GM10266 (cell line): ENCODE results near the gene EEF1G.

Source experiments
- DNase-seq: peaks from one replicate; pipeline ENCODE4 v3.0.0; 2012; ENCODE audit errors: extremely low spot score
- TF ChIP-seq, protein P1 (sequence below): IDR thresholded peaks from 2 replicates; pipeline ENCODE4 v1.5.1; 2012; ENCODE audit warnings: mild to moderate bottlenecking, low read depth; ENCODE audit not compliant: control insufficient read depth, insufficient read depth; ENCODE audit errors: missing control alignments

The EEF1G gene

DNA sequence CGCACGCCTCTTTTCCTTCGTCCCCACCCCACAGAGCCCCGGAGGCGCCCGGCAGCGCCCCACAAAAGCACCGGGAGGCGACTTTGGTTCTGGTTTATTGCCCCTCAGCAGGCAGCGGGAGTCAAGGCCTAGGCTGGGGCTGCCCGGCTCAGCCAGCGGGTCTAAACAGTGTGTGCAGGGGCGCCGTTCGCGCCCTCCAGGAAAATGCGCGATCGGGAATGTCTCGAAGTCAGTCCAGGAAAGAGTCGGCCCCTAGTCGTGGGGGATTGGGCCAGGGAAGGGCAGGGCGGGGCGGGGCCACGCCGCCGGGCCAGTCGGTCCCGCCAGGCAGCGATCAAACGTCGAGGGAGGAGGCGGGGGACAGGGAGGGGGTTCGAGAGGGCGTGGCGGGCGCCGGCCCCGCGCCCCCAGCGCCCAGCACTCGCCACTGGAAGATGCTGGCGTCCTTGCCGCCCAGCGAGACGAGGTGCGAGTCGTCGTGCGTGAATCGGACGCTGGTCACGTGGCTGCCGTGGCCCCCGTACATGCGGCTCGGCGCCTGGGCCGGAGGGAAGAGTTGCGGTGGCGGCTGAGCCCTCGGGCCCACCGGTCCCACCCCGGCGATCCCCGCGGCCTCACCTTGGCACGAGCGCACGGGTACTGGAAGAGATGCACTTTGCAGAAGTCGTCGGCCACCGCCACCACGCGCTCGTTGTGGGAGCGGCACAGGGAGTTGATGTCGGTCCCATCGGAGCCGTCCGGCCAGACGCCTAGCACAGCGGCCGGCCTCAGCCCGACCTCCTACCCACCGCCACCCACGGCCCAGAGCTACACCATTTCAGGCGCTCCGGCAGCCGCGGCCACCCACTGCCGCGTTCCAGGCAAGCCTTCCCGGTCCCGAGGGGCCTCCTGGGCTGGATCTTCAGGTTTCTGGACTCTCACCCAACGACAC lies 28.7 kb upstream of the EEF1G start:
- DNase-seq: no peak
- TF ChIP-seq, protein P1, sequence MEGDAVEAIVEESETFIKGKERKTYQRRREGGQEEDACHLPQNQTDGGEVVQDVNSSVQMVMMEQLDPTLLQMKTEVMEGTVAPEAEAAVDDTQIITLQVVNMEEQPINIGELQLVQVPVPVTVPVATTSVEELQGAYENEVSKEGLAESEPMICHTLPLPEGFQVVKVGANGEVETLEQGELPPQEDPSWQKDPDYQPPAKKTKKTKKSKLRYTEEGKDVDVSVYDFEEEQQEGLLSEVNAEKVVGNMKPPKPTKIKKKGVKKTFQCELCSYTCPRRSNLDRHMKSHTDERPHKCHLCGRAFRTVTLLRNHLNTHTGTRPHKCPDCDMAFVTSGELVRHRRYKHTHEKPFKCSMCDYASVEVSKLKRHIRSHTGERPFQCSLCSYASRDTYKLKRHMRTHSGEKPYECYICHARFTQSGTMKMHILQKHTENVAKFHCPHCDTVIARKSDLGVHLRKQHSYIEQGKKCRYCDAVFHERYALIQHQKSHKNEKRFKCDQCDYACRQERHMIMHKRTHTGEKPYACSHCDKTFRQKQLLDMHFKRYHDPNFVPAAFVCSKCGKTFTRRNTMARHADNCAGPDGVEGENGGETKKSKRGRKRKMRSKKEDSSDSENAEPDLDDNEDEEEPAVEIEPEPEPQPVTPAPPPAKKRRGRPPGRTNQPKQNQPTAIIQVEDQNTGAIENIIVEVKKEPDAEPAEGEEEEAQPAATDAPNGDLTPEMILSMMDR: no peak

DNA sequence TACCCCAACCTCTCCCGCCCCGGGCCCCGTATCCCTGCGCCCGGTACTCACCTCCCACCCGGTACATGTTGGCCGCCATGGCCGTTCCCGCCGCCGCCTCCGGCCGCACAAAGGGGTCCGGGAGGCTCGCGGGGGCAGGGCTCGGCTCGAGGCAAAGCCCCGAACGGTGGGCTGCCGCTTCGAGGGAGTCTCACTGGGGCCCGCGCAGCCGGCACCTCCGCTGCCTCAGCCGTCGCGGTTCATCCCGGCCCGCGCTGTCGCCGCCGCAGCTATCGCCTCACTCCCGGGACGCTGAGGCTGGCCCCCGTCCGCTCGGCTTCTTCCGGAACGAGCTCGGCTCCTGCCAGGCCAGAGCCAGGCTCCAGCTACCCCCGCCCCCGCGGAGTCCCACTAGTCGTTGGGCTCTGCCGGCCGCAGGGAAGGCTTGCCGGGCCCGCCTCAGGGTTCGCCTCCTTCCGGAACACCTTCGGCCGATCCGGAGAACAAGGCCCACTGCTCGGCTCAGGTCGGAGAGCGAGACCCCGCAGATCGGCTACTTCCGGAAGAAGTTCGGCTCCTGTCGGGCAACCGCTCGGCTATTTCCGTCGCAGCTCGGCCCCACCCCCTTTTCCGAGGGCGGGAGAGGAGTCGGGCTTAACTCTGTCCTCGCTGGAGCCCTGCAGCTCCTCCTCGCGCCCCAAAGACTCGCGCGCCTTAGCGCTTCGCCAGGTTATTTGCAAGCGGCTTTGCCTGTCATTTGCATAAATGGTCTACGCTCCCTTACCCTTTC lies 27.9 kb upstream of the EEF1G start, which contains the start of gene MTA2:
MTA2 (minus strand) TSS at position 494 of the 769 bp plus-strand sequence; CDS start at position 79, 415 bp downstream.
- TF ChIP-seq, protein P1: no peak
- peak; percentile 99 for DNase-seq

DNA sequence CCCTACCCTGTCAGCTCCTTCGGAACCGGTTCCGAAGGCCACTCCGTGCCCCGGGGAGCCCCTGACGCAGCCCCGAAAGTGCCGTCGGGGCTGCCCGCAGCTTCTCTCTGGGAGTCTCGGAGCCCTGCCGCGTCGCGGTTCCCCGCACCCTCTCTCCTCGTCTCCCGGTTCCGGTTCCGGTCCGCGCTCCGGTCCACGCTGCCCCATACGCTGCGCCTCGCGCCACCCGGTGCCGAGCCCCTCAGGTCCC lies 27.4 kb upstream of the EEF1G start:
- no peak for DNase-seq
- TF ChIP-seq, protein P1: no peak

DNA sequence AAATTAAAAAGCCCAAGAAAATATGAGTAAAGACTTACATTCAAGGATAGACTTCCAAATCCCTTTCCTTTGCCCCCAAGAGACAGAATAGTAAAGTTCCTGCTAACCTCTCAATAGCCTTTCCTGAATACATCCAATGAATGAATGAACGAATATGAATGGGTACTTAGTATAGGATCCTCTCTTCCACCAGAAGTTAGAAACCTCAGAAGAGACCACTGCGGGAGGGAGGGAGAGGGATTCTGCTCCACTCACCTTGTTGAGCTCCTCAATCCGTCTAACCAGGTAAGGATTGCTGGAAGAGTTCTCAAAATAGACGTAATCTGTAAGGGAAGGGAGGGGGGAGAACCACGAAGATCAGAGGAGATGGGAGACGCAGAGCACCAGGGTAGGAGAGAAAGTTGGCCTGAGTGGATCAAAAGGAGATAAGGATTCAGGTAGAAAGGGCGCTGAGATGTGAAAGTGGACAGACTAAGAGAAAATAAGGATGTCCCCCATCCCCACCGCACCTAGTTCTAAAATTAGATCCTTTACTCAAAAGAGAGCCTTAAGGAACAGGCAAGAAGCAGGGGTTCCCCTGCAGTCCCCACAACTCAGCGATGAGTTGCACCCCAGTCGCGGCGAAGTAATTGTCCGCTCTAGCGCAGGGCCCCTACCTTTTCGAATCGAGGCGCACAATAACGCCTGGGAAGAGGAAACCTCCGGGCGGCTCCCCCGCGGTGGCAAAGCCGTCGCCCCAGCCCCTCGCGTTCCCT lies 26.9 kb upstream of the EEF1G start:
- peak; percentile 15 for DNase-seq
- TF ChIP-seq, protein P1: no peak

DNA sequence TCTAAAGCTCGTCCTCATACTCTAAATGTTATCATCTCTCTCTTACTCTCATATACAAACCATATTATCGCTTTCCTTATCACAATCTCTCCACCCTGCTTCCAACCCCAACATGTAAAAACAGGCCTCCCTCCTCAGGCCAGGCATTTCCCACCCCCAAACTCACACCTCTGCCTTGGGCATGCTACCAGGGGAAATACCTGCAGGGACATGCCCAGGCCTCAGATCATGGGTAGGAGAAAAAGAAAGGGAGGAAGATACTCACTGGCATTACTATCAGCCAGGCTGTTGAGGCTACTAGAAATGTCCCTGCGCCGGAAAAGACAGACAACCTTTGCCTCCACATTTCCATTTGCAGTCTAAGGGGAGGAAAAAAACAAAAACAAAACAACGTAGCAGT lies 26.2 kb upstream of the EEF1G start:
- TF ChIP-seq, protein P1: no peak
- DNase-seq: no peak

DNA sequence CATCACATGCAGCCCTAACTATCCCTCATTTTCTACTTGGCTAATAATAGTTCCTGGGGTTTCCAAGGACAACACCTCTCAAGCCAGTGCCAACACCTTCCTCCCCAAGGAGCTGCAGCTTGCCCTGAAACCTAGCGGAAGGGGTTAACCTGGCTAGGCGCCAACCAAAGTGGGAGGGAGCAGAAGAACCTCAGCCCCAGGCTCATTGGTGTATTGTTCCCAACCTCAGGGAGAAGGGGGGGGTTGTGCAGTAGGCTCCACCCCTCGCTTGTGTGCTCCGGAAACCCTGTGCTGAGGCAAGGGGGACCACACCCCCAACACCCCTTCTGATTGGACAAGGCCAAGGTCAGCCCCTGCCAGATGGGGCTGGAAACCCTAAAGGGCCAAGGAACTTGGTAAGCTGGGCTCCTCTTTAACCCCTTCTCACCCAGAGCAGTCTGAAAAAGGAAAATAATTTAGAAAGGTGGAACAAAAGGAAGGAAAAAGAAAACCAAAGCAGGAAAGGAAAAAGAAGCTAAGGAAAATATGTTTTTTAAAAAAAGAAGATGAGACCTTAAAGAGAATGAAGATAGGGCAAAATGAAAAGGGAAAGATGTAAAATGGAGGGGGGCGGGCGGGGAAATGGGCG lies 25.5 kb upstream of the EEF1G start:
- TF ChIP-seq, protein P1: no peak
- peak; percentile 95 for DNase-seq
